Activated B cell treated with CpG ODN at 0.5 μM for 24 hours (primary cell): ENCODE data around the gene COPB2. TPM values are rescaled to one million over a fixed set of nuclear protein-coding genes. Genes with fewer than 3 reads are reported as not detected.

Source experiments
- ATAC-seq: fragments of 200-7000 bp; cut with Tn5 transposase; one replicate; pipeline ENCODE4 v1.10.0; 2021; ENCODE audit warnings: low read depth, mild to moderate bottlenecking, moderate library complexity
- CTCF ChIA-PET: fragments of 350-600 bp; sonication (Branson Sonifier 250); formaldehyde crosslinking; loops from one replicate; lab custom pipeline; 2021; ENCODE audit warnings: antibody characterized with exemption; lab: Charles Lee
- POLR2A ChIA-PET: fragments of 350-600 bp; sonication (Branson Sonifier 250); formaldehyde crosslinking; loops from one replicate; lab custom pipeline; 2021; ENCODE audit warnings: antibody characterized with exemption; lab: Charles Lee
- DNase-seq: peaks from one replicate; pipeline ENCODE4 v3.0.0; 2022
- H3K27ac Mint-ChIP-seq: one replicate; pipeline ENCODE4 v1.8.0; 2020; ENCODE audit warnings: mixed read lengths
- H3K27me3 Mint-ChIP-seq: one replicate; pipeline ENCODE4 v1.8.0; 2021; ENCODE audit warnings: mixed read lengths
- H3K36me3 Mint-ChIP-seq: one replicate; pipeline ENCODE4 v1.8.0; 2021; ENCODE audit warnings: low read depth, mixed read lengths
- H3K4me1 Mint-ChIP-seq: one replicate; pipeline ENCODE4 v1.8.0; 2021; ENCODE audit warnings: mixed read lengths
- H3K4me3 Mint-ChIP-seq: one replicate; pipeline ENCODE4 v1.8.0; 2020; ENCODE audit warnings: mild to moderate bottlenecking, mixed read lengths
- H3K9me3 Mint-ChIP-seq: one replicate; pipeline ENCODE4 v1.8.0; 2020; ENCODE audit warnings: mixed read lengths
- intact Hi-C: fragments of 100-400 bp; cut with micrococcal nuclease; formaldehyde crosslinking; loops from one replicate; pipeline ENCODE4 v1.15.1; 2024
- total RNA-seq: library from RNA; stranded (reverse); gene quantifications from 2 replicates; pipeline ENCODE4 v1.2.3, GENCODE V29; 2022
- TF ChIP-seq, protein P1 (sequence below): fragments of 200-600 bp; IDR thresholded peaks from one replicate; pipeline ENCODE4 v1.8.0; 2022; ENCODE audit warnings: antibody characterized with exemption, mild to moderate bottlenecking

COPB2 gene
- total RNA-seq, 1 donor from 2014 or later: 91.4 TPM

DNA sequence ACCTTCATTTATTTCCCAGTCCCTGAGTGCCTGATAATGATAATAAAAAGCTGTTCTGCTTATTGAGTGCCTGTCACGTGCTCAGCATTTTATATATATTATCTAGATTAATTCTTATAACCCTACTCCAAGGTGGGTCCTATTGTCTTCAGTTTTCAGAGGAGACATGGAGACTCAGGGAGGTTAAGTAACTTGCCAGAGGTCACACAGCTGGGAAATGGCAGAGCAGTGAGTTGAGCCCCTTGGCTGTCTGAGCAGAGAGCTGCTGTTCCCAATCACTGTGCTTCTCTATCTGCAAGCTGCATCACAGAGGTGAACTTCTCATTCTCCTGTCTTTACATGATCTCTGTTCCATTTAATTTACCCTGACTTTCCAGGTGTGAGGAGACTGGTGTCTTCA lies 77.9 kb downstream of the COPB2 start:
- no peaks in the 10 kb centered on the region for H3K4me1 Mint-ChIP-seq
- ChIA-PET CTCF (no interaction called here), POLR2A (no interaction called here)
- ATAC-seq: no peak
- peaks cover 14% of the 10 kb centered on the region for H3K27me3 Mint-ChIP-seq
- no peak overlapping the region for H3K4me3 Mint-ChIP-seq
- intact Hi-C loops: no loop called here
- H3K27ac Mint-ChIP-seq: no peak overlapping the region
- TF ChIP-seq, protein P1, sequence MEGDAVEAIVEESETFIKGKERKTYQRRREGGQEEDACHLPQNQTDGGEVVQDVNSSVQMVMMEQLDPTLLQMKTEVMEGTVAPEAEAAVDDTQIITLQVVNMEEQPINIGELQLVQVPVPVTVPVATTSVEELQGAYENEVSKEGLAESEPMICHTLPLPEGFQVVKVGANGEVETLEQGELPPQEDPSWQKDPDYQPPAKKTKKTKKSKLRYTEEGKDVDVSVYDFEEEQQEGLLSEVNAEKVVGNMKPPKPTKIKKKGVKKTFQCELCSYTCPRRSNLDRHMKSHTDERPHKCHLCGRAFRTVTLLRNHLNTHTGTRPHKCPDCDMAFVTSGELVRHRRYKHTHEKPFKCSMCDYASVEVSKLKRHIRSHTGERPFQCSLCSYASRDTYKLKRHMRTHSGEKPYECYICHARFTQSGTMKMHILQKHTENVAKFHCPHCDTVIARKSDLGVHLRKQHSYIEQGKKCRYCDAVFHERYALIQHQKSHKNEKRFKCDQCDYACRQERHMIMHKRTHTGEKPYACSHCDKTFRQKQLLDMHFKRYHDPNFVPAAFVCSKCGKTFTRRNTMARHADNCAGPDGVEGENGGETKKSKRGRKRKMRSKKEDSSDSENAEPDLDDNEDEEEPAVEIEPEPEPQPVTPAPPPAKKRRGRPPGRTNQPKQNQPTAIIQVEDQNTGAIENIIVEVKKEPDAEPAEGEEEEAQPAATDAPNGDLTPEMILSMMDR: no peak
- no peaks in the 10 kb centered on the region for H3K36me3 Mint-ChIP-seq
- no peak for DNase-seq
- no peaks in the 10 kb centered on the region for H3K9me3 Mint-ChIP-seq

DNA sequence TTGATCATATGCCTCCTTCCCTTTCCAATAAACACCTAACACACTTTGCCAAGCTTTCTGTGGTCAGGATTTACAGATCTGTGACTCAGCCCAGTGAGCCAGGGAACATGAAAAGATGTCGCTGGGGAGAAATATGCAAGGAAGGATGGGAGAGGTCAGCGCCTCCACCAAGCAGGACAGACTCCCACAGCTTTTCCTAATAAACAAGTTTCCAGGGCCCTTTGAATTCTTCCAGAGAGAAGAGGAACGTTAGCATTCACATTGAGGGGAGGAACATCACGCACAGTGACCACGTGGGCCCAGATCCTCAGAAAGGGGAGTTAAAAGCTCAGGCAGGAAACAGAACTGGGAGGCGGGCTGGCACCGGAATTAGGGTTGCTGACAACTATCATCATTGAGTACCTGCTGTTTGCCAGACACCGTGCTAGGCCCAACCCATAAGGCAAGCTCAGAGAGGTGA lies 78.9 kb downstream of the COPB2 start:
- ChIA-PET POLR2A (no interaction called here), CTCF (no interaction called here)
- TF ChIP-seq, protein P1: no peak
- Mint-ChIP-seq H3K36me3 (no peaks in the 10 kb centered on the region), H3K4me3 (no peak overlapping the region), H3K27ac (no peak overlapping the region), H3K27me3 (peaks cover 8% of the 10 kb centered on the region), H3K4me1 (no peaks in the 10 kb centered on the region), H3K9me3 (no peaks in the 10 kb centered on the region)
- no peak for ATAC-seq
- DNase-seq: no peak
- intact Hi-C loops: no loop called here

DNA sequence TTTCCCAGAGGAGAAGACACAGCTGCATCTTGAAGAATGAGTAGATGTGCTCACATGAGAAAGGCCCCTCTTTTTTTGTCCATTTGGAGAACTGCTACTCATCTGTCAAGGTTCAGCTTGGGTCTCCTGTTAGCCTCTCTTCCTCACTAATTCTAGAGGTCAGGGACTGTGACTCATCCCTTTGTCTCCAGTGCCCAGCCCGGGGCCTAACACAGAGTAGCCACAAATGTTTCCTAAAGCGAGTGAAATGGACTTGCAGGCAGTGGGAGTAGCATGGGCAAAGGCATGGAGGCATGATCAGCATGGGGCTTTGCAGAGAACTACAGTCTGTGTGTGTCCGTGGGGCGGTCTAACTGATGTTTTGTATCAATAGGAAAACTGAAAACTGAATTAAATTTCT lies 79.6 kb downstream of the COPB2 start:
- H3K4me3 Mint-ChIP-seq: no peak overlapping the region
- ATAC-seq: no peak
- CTCF ChIA-PET: no interaction called here

DNA sequence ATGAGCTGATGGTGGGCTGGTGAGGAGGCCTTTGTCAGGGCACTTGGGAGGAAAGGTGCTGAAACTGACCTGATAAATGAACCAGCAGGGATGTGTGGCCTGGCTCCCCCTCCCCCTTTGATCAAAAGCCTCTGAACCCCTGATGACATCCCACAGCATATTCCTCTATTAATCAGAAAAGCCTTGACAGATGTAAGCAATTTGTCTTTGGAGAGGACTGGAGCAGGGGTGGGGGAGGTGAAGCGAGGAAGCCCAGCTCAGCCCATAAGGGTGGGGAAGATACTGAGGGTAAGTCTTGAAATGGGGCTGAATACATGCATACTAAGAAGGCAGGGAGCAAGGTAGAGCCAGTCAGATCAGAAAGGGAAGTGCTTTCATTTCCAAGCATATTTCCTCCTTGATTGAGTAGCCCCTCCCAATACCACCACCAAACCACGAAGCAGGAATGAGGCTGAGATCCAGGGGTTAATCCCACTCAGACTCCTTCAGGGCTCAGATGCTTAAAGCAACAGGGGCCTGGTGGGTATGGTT lies 80.3 kb downstream of the COPB2 start:
- Mint-ChIP-seq H3K4me3 (no peak overlapping the region), H3K36me3 (no peaks in the 10 kb centered on the region), H3K27ac (no peak overlapping the region), H3K27me3 (peaks cover 4% of the 10 kb centered on the region), H3K9me3 (no peaks in the 10 kb centered on the region), H3K4me1 (no peaks in the 10 kb centered on the region)
- TF ChIP-seq, protein P1: no peak
- intact Hi-C loops: no loop called here
- POLR2A ChIA-PET: no interaction called here
- no peak for DNase-seq
- CTCF ChIA-PET: no interaction called here
- no peak for ATAC-seq

More for the DNA sequence above, 79.6 kb downstream of the COPB2 start:
- Mint-ChIP-seq H3K27me3 (peaks cover 8% of the 10 kb centered on the region), H3K4me1 (no peaks in the 10 kb centered on the region), H3K36me3 (no peaks in the 10 kb centered on the region), H3K27ac (no peak overlapping the region), H3K9me3 (no peaks in the 10 kb centered on the region)
- no peak for DNase-seq
- POLR2A ChIA-PET: no interaction called here
- TF ChIP-seq, protein P1: no peak
- intact Hi-C loops: no loop called here

DNA sequence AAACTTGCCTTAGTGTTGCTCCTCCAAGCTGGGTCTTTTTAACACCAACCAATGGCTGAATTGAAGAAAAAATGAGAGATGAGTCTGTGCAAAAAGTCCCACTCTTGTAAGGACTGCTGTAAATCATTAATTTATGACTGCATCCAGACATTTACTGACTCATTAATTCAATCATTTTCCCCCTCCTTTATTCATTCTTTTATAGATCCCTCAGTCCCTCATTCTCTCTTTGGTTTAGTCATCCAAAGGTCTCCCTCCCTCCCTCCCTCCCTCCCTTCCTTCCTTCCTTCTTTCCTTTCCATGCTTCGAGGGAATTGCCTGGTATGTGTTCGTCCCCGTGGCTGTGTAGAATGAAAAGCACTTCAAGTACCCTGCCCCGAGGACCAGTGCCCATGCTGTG lies 80.9 kb downstream of the COPB2 start:
- Mint-ChIP-seq H3K36me3 (no peaks in the 10 kb centered on the region), H3K4me3 (no peak overlapping the region), H3K4me1 (no peaks in the 10 kb centered on the region), H3K9me3 (no peaks in the 10 kb centered on the region), H3K27ac (no peak overlapping the region), H3K27me3 (peaks cover 2% of the 10 kb centered on the region)
- intact Hi-C loops: no loop called here
- POLR2A ChIA-PET: no interaction called here
- ATAC-seq (no peak), DNase-seq (no peak)
- TF ChIP-seq, protein P1: no peak
- CTCF ChIA-PET: no interaction called here
